H1 (cell line): ENCODE data around the gene PLTP. TPM values are rescaled to one million over a fixed set of nuclear protein-coding genes. Genes with fewer than 3 reads are reported as not detected.

Experiments used
- CTCF ChIA-PET: fragments of 300-600 bp; sonication (Branson Sonifier 250); formaldehyde crosslinking; loops from one replicate; lab custom pipeline; 2021; ENCODE audit not compliant: partially characterized antibody; lab: Charles Lee
- POLR2A ChIA-PET: fragments of 300-600 bp; sonication (Branson Sonifier 250); formaldehyde crosslinking; loops from one replicate; lab custom pipeline; 2021; ENCODE audit warnings: inconsistent platforms; ENCODE audit not compliant: partially characterized antibody; lab: Charles Lee
- DNase-seq, 2 experiments: peaks; one replicate each; pipeline versions ENCODE4 v3.0.0 to v3.0.0-alpha.2; 2010 to 2022; ENCODE audit warnings: low spot score in 2 of 2, low read depth in 1 of 2, mixed read lengths in 1 of 2
- FAIRE-seq: peaks from 2 replicates; lab custom pipeline; 2011; peaks lifted over from hg19 to GRCh38; lab: Jason Lieb, UNC
- H2AFZ ChIP-seq: 2 replicates; pipeline ENCODE4 v1.8.1; 2012; ENCODE audit warnings: low read length, inconsistent platforms
- H2AK5ac ChIP-seq: 2 replicates; pipeline ENCODE4 v1.6.1; 2013; ENCODE audit warnings: low read depth, low read length
- H2BK120ac ChIP-seq: replicated peaks from 2 replicates; pipeline ENCODE3; 2013; ENCODE audit warnings: low read depth, low read length, inconsistent platforms
- H2BK12ac ChIP-seq: 2 replicates; pipeline ENCODE4 v1.6.1; 2013; ENCODE audit warnings: low read depth, low read length
- H2BK15ac ChIP-seq: 2 replicates; pipeline ENCODE4 v1.6.1; 2013; ENCODE audit warnings: low read length
- H2BK20ac ChIP-seq: 2 replicates; pipeline ENCODE4 v1.6.1; 2013; ENCODE audit warnings: low read length
- H2BK5ac ChIP-seq: 2 replicates; pipeline ENCODE4 v1.6.1; 2013; ENCODE audit warnings: low read depth, low read length
- H3K14ac ChIP-seq: 2 replicates; pipeline ENCODE4 v1.6.1; 2013; ENCODE audit warnings: inconsistent platforms; ENCODE audit not compliant: insufficient read length
- H3K18ac ChIP-seq: 2 replicates; pipeline ENCODE4 v1.6.1; 2013; ENCODE audit warnings: low read length; ENCODE audit errors: extremely low read depth
- H3K23ac ChIP-seq: 2 replicates; pipeline ENCODE4 v1.6.1; 2013; ENCODE audit warnings: inconsistent platforms; ENCODE audit not compliant: insufficient read length
- H3K23me2 ChIP-seq: 2 replicates; pipeline ENCODE4 v1.6.1; 2013; ENCODE audit warnings: low read depth, low read length
- H3K27ac ChIP-seq: 2 replicates; pipeline ENCODE4 v1.6.1; 2011; ENCODE audit warnings: low read depth, low read length, inconsistent platforms
- H3K27me3 ChIP-seq, 4 experiments: replicated peaks in 1 of 4; 1 replicate in 1 of 4; 2 replicates in 3 of 4; pipeline versions ENCODE4 v1.6.1 to v1.8.1; 2011 to 2013; ENCODE audit warnings: low read length in 3 of 4, mild to moderate bottlenecking in 3 of 4, inconsistent platforms in 2 of 4, mixed read lengths in 2 of 4, moderate library complexity in 1 of 4; ENCODE audit not compliant: control insufficient read depth in 3 of 4, insufficient read depth in 3 of 4; ENCODE audit errors: extremely low read depth in 1 of 4
- H3K36me3 ChIP-seq, 4 experiments: 2 replicates each; pipeline versions ENCODE4 v1.6.1 to v1.8.1; 2011 to 2013; ENCODE audit warnings: mild to moderate bottlenecking in 4 of 4, low read length in 3 of 4, moderate library complexity in 2 of 4, control low read depth in 1 of 4, inconsistent platforms in 1 of 4; ENCODE audit not compliant: insufficient read depth in 4 of 4, control insufficient read depth in 2 of 4
- H3K4ac ChIP-seq: replicated peaks from 2 replicates; pipeline ENCODE3; 2013; ENCODE audit warnings: low read length, low read depth, mixed read lengths, inconsistent platforms; ENCODE audit not compliant: insufficient read length
- H3K4me1 ChIP-seq, 4 experiments: replicated peaks in 1 of 4; 1 replicate in 1 of 4; 2 replicates in 3 of 4; pipeline versions ENCODE4 v1.6.1 to v1.8.1; 2011 to 2013; ENCODE audit warnings: low read length in 3 of 4, inconsistent platforms in 2 of 4, mixed read lengths in 1 of 4; ENCODE audit not compliant: insufficient read depth in 4 of 4, control insufficient read depth in 3 of 4
- H3K4me2 ChIP-seq, 2 experiments: 2 replicates each; pipeline versions ENCODE4 v1.6.1 to v1.8.1; 2011 to 2013; ENCODE audit warnings: low read depth in 2 of 2, low read length in 2 of 2, control low read depth in 1 of 2, inconsistent platforms in 1 of 2, mild to moderate bottlenecking in 1 of 2; ENCODE audit not compliant: insufficient read depth in 1 of 2
- H3K4me3 ChIP-seq, 4 experiments: fragments of 200-600, 300-600 bp in 1 of 4; sonication (generic), shearing (Covaris generic), sonication (Bioruptor Twin) in 1 of 4; 2 replicates each; pipeline versions ENCODE4 v1.5.1 to v1.8.1; 2011 to 2016; ENCODE audit warnings: low read length in 4 of 4, low read depth in 3 of 4, control low read depth in 2 of 4, inconsistent platforms in 2 of 4, mild to moderate bottlenecking in 2 of 4, mixed read lengths in 1 of 4, moderate library complexity in 1 of 4; ENCODE audit not compliant: insufficient read depth in 2 of 4; ENCODE audit errors: extremely low read depth in 1 of 4
- H3K56ac ChIP-seq: replicated peaks from 2 replicates; pipeline ENCODE3; 2013; ENCODE audit warnings: low read depth, mild to moderate bottlenecking, mixed read lengths, low read length, inconsistent platforms; ENCODE audit not compliant: insufficient read length
- H3K79me1 ChIP-seq: 2 replicates; pipeline ENCODE4 v1.6.1; 2013; ENCODE audit warnings: low read depth, low read length, control low read depth
- H3K79me2 ChIP-seq, 2 experiments: 2 replicates each; pipeline versions ENCODE4 v1.6.1 to v1.8.1; 2012 to 2013; ENCODE audit warnings: low read length in 2 of 2, mild to moderate bottlenecking in 2 of 2, inconsistent platforms in 1 of 2; ENCODE audit not compliant: insufficient read depth in 2 of 2, control insufficient read depth in 1 of 2
- H3K9ac ChIP-seq, 4 experiments: replicated peaks in 1 of 4; 1 replicate in 1 of 4; 2 replicates in 3 of 4; pipeline versions ENCODE4 v1.6.1 to v1.8.1; 2011 to 2013; ENCODE audit warnings: low read depth in 3 of 4, low read length in 3 of 4, control low read depth in 2 of 4, mild to moderate bottlenecking in 2 of 4, moderate library complexity in 2 of 4, inconsistent platforms in 1 of 4; ENCODE audit errors: extremely low read depth in 1 of 4
- H3K9me3 ChIP-seq, 2 experiments: 2 replicates each; pipeline versions ENCODE4 v1.6.1 to v1.8.1; 2012 to 2013; ENCODE audit warnings: mild to moderate bottlenecking in 2 of 2, moderate library complexity in 2 of 2, control low read depth in 1 of 2, inconsistent platforms in 1 of 2, low read depth in 1 of 2, low read length in 1 of 2, mixed read lengths in 1 of 2; ENCODE audit not compliant: insufficient read depth in 2 of 2
- H4K20me1 ChIP-seq, 2 experiments: replicated peaks in 1 of 2; 2 replicates each; pipeline versions ENCODE3 to v1.8.1; 2011 to 2013; ENCODE audit warnings: inconsistent platforms in 2 of 2, low read length in 2 of 2, mild to moderate bottlenecking in 1 of 2; ENCODE audit not compliant: insufficient read depth in 2 of 2, control insufficient read depth in 1 of 2
- H4K5ac ChIP-seq: 2 replicates; pipeline ENCODE4 v1.6.1; 2013; ENCODE audit warnings: low read length, low read depth, mixed read lengths, inconsistent platforms; ENCODE audit not compliant: insufficient read length
- H4K8ac ChIP-seq: 2 replicates; pipeline ENCODE4 v1.8.0; 2013; ENCODE audit warnings: mild to moderate bottlenecking, moderate library complexity, low read length, inconsistent platforms; ENCODE audit not compliant: insufficient read depth; ENCODE audit errors: extremely low read depth
- H4K91ac ChIP-seq: replicated peaks from 2 replicates; pipeline ENCODE3; 2013; ENCODE audit warnings: low read length, mixed read lengths, inconsistent platforms; ENCODE audit not compliant: insufficient read length
- BRCA1 ChIP-seq: IDR thresholded peaks from 2 replicates; pipeline ENCODE4 v1.6.1; 2012; ENCODE audit warnings: low read depth, low read length, improper control_type of control experiment
- E2F6 ChIP-seq: IDR thresholded peaks from 2 replicates; pipeline ENCODE4 v1.6.1; 2012; ENCODE audit warnings: inconsistent platforms
- GABPA ChIP-seq: IDR thresholded peaks from 2 replicates; pipeline ENCODE4 v1.6.1; 2011; ENCODE audit warnings: mild to moderate bottlenecking, low read length, moderate library complexity, borderline replicate concordance; ENCODE audit not compliant: insufficient read depth
- HDAC6 ChIP-seq: IDR thresholded peaks from one replicate; pipeline ENCODE4 v1.7.1; 2012; ENCODE audit warnings: low read depth, mild to moderate bottlenecking, inconsistent platforms, low read length, moderate library complexity
- JUN ChIP-seq: IDR thresholded peaks from 2 replicates; pipeline ENCODE4 v1.6.1; 2011; ENCODE audit warnings: low read depth, mild to moderate bottlenecking, improper control_type of control experiment, low read length
- KDM1A ChIP-seq: fragments of 200-600, 300-600 bp; sonication (generic); IDR thresholded peaks from 2 replicates; pipeline ENCODE4 v1.7.1; 2016; ENCODE audit warnings: mild to moderate bottlenecking, low read length, borderline replicate concordance
- KDM5A ChIP-seq: fragments of 200-600 bp; IDR thresholded peaks from 2 replicates; pipeline ENCODE4 v1.7.1; 2012; ENCODE audit warnings: mild to moderate bottlenecking, low read length, inconsistent platforms, mixed read lengths
- NANOG ChIP-seq: IDR thresholded peaks from 2 replicates; pipeline ENCODE4 v1.6.1; 2011; ENCODE audit warnings: low read length, low read depth, mild to moderate bottlenecking, inconsistent platforms; ENCODE audit not compliant: insufficient read depth, poor library complexity, severe bottlenecking
- PHF8 ChIP-seq: fragments of 200-600 bp; sonication (generic); conservative IDR thresholded peaks from 2 replicates; pipeline ENCODE4 v1.7.1; 2012; ENCODE audit warnings: low read depth, mild to moderate bottlenecking, inconsistent platforms, low read length, moderate library complexity
- SIRT6 ChIP-seq: IDR thresholded peaks from one replicate; pipeline ENCODE4 v1.7.1; 2012; ENCODE audit warnings: low read length, inconsistent platforms
- TAF7 ChIP-seq: optimal IDR thresholded peaks from 2 replicates; pipeline ENCODE3; 2011; ENCODE audit warnings: low read depth, mild to moderate bottlenecking, inconsistent platforms, low read length, moderate library complexity, borderline replicate concordance
- YY1 ChIP-seq: IDR thresholded peaks from 2 replicates; pipeline ENCODE4 v1.6.1; 2011; ENCODE audit warnings: low read depth, mild to moderate bottlenecking, low read length
- WGBS, 2 experiments: shearing (Covaris generic) in 1 of 2; methylation state at CpG; one replicate each; pipeline versions ENCODE4 v1.1.6 to v1.1.7; 2013 to 2015; ENCODE audit warnings: low lambda C conversion rate in 2 of 2, mixed read lengths in 2 of 2, inconsistent platforms in 1 of 2, low coverage in 1 of 2, missing lambda C conversion rate in 1 of 2; ENCODE audit not compliant: insufficient replicate concordance in 2 of 2, insufficient coverage in 1 of 2, insufficient read length in 1 of 2; ENCODE audit errors: extremely low coverage in 1 of 2, missing lambda C conversion rate in 1 of 2; 5-methylcytosine and 5-hydroxymethylcytosine counted together
- polyA plus RNA-seq, 7 experiments: library from polyadenylated mRNA; depleted of rRNA in 3 of 7; stranded (reverse) in 5 of 7; unstranded in 2 of 7; fragments of >200 nt in 5 of 7; fragments of 200-250 nt in 2 of 7; gene quantifications; 1 replicate in 5 of 7; 2 replicates in 1 of 7; 4 replicates in 1 of 7; pipeline versions ENCODE4 v1.2.1 to v1.2.3, GENCODE V29; 2011 to 2013; ENCODE audit warnings: missing spikeins in 2 of 7, mixed read lengths in 2 of 7
- total RNA-seq: library from RNA; stranded (reverse); fragmentation: NEBNext Ultra II Directional; extraction: Animal tissue kit (Norgen Biotek cat#: 25700); gene quantifications from 2 replicates; pipeline ENCODE4 v1.2.1, GENCODE V29; 2021

PLTP gene
- total and polyA plus RNA-seq, 2 of the 8 experiments (the other 6 are each of a cell fraction or from before 2014, with no cell fraction given) = 120 to 194 TPM

GRCh38 chr20:45857882-45858216 is 54.1 kb downstream of the PLTP start:
- Histone ChIP-seq H3K9ac (0 out of 7 replicates have a peak overlapping the region, but pooled peaks of 1 of the 4 experiments have one; percentile 10), H2AK5ac (no peak overlapping the region), H3K4ac (no peak overlapping the region), H3K36me3 (peaks cover 0 to 6% (median 0%) of the 10 kb centered on the region in 4 experiments; a peak in 2 of 8 replicates), H3K4me1 (peaks cover 10 to 15% (median 13%) of the 10 kb centered on the region in 4 experiments), H4K91ac (peak overlapping the region; percentile 22), H2BK20ac (no peak overlapping the region), H3K79me2 (peaks cover 0 to 19% of the 10 kb centered on the region in 2 experiments; a peak in 2 of 4 replicates), H3K56ac (peak overlapping the region; percentile 21), H3K18ac (peak overlapping the region; percentile 78), H3K79me1 (no peaks in the 10 kb centered on the region; the same call in 1 of the 2 replicates), H2AFZ (peak overlapping the region; percentile 54), H4K8ac (no peak overlapping the region), H3K9me3 (no peaks in the 10 kb centered on the region), H3K14ac (no peak overlapping the region), H4K20me1 (no peaks in the 10 kb centered on the region), H3K4me3 (peak overlapping the region; percentile 41 to 94 (median 77); a peak in 7 of 8 replicates), H2BK12ac (no peak overlapping the region), H2BK15ac (no peak overlapping the region), H3K27ac (no peak overlapping the region), H2BK5ac (peak overlapping the region; percentile 89; the same call in 1 of the 2 replicates), H2BK120ac (no peak overlapping the region), H3K23me2 (peaks cover 8% of the 10 kb centered on the region; the same call in 1 of the 2 replicates), H3K4me2 (peak overlapping the region; percentile 74 to 88), H3K23ac (no peak overlapping the region), H3K27me3 (no peaks in the 10 kb centered on the region), H4K5ac (peak overlapping the region; percentile 49)
- DNase-seq (no peak), FAIRE-seq (no peak)
- 3% methylated on average over 8 of the region's 13 CpGs; no CpG with 5 or more reads in 1 of the 2 experiments for WGBS, 2 experiments
- CTCF ChIA-PET = interaction anchor here (1.0 to 1.4 kb wide), 3 partner anchors 11 to 36 kb away, joined by 3 to 4 read pairs (median 4); no protein-coding TSS in a partner anchor
- POLR2A ChIA-PET = interaction anchor here (1.0 to 9.9 kb wide), 13 partner anchors 9 to 231 kb away, joined by 3 to 178 read pairs (median 7); partner anchors contain the start of genes NEURL2, PCIF1, SNX21 and ZSWIM1
- no peak for TF ChIP-seq NANOG
- TF ChIP-seq YY1 = no peak
- no peak for TF ChIP-seq KDM5A
- TF ChIP-seq HDAC6 = no peak
- TF ChIP-seq KDM1A = 0 out of 2 replicates have a peak, but pooled peaks have one; percentile 32
- TF ChIP-seq PHF8 = no peak
- TF ChIP-seq BRCA1 = no peak
- TF ChIP-seq SIRT6 = no peak
- TF ChIP-seq GABPA = no peak
- no peak for TF ChIP-seq JUN
- peak; percentile 20; the same call in 1 of the 2 replicates for TF ChIP-seq E2F6
- TF ChIP-seq TAF7 = no peak
